IMR-90 (cell line): ENCODE results near the gene ZAP70. TPM values are rescaled to one million over a fixed set of nuclear protein-coding genes. Genes with fewer than 3 reads are reported as not detected.

Source experiments
- ATAC-seq: fragments of 200-7000 bp; cut with Tn5 transposase; 2 replicates; pipeline ENCODE4 v1.9.1; 2020; ENCODE audit warnings: low read depth, mild to moderate bottlenecking, moderate library complexity
- BruUV-seq: library from RNA; stranded (reverse); fragments of 400-500 nt; replicated peaks from 2 replicates; lab custom pipeline; 2021; lab: Mats Ljungman, UMichigan
- CTCF ChIA-PET: fragments of 300-600 bp; formaldehyde crosslinking; extraction: SDS; loops from one replicate; lab custom pipeline; 2021; ENCODE audit warnings: antibody characterized with exemption; lab: Yijun Ruan, JAX
- POLR2A ChIA-PET: fragments of 300-600 bp; sonication (Branson Sonifier 250); formaldehyde crosslinking; loops from one replicate; lab custom pipeline; 2022; ENCODE audit warnings: antibody characterized with exemption; ENCODE audit not compliant: unreplicated experiment; lab: Charles Lee
- DNase-seq: peaks from one replicate; pipeline ENCODE4 v3.0.0; 2013
- H2AFZ ChIP-seq: replicated peaks from 2 replicates; pipeline ENCODE3; 2013; ENCODE audit warnings: low read length, mild to moderate bottlenecking; ENCODE audit not compliant: poor library complexity
- H2AK5ac ChIP-seq: 2 replicates; pipeline ENCODE4 v1.6.1; 2013; ENCODE audit warnings: low read depth, low read length, inconsistent platforms
- H2AK9ac ChIP-seq: replicated peaks from 2 replicates; pipeline ENCODE3; 2013; ENCODE audit warnings: mild to moderate bottlenecking, low read depth, low read length, moderate library complexity; ENCODE audit not compliant: poor library complexity
- H2BK120ac ChIP-seq: 2 replicates; pipeline ENCODE4 v1.6.1; 2013; ENCODE audit warnings: low read depth, low read length, inconsistent platforms
- H2BK15ac ChIP-seq: 3 replicates; pipeline ENCODE4 v1.6.1; 2013; ENCODE audit warnings: low read depth, low read length, inconsistent platforms
- H2BK20ac ChIP-seq: 2 replicates; pipeline ENCODE4 v1.6.1; 2013; ENCODE audit warnings: low read depth, mild to moderate bottlenecking, inconsistent platforms, low read length, moderate library complexity
- H2BK5ac ChIP-seq: 2 replicates; pipeline ENCODE4 v1.6.1; 2013; ENCODE audit warnings: mild to moderate bottlenecking, low read depth, low read length, inconsistent platforms; ENCODE audit not compliant: poor library complexity, severe bottlenecking
- H3K14ac ChIP-seq: replicated peaks from 2 replicates; pipeline ENCODE4 v1.6.1; 2013; ENCODE audit warnings: low read depth, low read length, inconsistent platforms
- H3K18ac ChIP-seq: 2 replicates; pipeline ENCODE4 v1.6.1; 2013; ENCODE audit warnings: low read depth, low read length, control low read depth
- H3K23ac ChIP-seq: 2 replicates; pipeline ENCODE4 v1.6.1; 2013; ENCODE audit warnings: low read depth, low read length, inconsistent platforms
- H3K27ac ChIP-seq: 2 replicates; pipeline ENCODE4 v1.5.1; 2013; ENCODE audit warnings: mild to moderate bottlenecking, control low read depth, low read length; ENCODE audit not compliant: insufficient read depth
- H3K27me3 ChIP-seq: 2 replicates; pipeline ENCODE4 v1.6.1; 2013; ENCODE audit warnings: low read length; ENCODE audit not compliant: control insufficient read depth, insufficient read depth
- H3K36me3 ChIP-seq: 2 replicates; pipeline ENCODE4 v1.6.1; 2013; ENCODE audit warnings: low read length, mixed read lengths; ENCODE audit not compliant: control insufficient read depth, insufficient read depth
- H3K4ac ChIP-seq: 2 replicates; pipeline ENCODE4 v1.6.1; 2013; ENCODE audit warnings: low read depth, low read length, inconsistent platforms
- H3K4me1 ChIP-seq: 2 replicates; pipeline ENCODE4 v1.6.1; 2013; ENCODE audit warnings: low read length, mixed read lengths; ENCODE audit not compliant: control insufficient read depth, insufficient read depth
- H3K4me2 ChIP-seq: 2 replicates; pipeline ENCODE4 v1.6.1; 2013; ENCODE audit warnings: low read depth, mild to moderate bottlenecking, control low read depth, low read length, moderate library complexity
- H3K4me3 ChIP-seq: 2 replicates; pipeline ENCODE4 v1.5.1; 2013; ENCODE audit warnings: low read depth, mild to moderate bottlenecking, control low read depth, low read length, moderate library complexity; ENCODE audit not compliant: insufficient read depth
- H3K56ac ChIP-seq: 2 replicates; pipeline ENCODE4 v1.6.1; 2013; ENCODE audit warnings: low read length, inconsistent platforms; ENCODE audit not compliant: insufficient read depth; ENCODE audit errors: extremely low read depth
- H3K79me1 ChIP-seq, 2 experiments: 2 replicates each; pipeline ENCODE4 v1.6.1; 2013; ENCODE audit warnings: low read length in 2 of 2, inconsistent platforms in 1 of 2, low read depth in 1 of 2
- H3K9ac ChIP-seq: 2 replicates; pipeline ENCODE4 v1.6.1; 2013; ENCODE audit warnings: low read depth, low read length, control low read depth
- H3K9me1 ChIP-seq: 2 replicates; pipeline ENCODE4 v1.6.1; 2013; ENCODE audit warnings: low read length, inconsistent platforms; ENCODE audit not compliant: insufficient read depth
- H3K9me3 ChIP-seq: 2 replicates; pipeline ENCODE4 v1.6.1; 2013; ENCODE audit warnings: low read length; ENCODE audit not compliant: control insufficient read depth, insufficient read depth
- H4K20me1 ChIP-seq: 2 replicates; pipeline ENCODE4 v1.6.1; 2013; ENCODE audit warnings: low read length, inconsistent platforms; ENCODE audit not compliant: insufficient read depth
- H4K5ac ChIP-seq: 2 replicates; pipeline ENCODE4 v1.6.1; 2013; ENCODE audit warnings: mild to moderate bottlenecking, low read depth, low read length, control low read depth
- H4K8ac ChIP-seq, 2 experiments: 2 replicates each; pipeline ENCODE4 v1.6.1; 2013; ENCODE audit warnings: low read depth in 2 of 2, low read length in 2 of 2, control low read depth in 1 of 2, inconsistent platforms in 1 of 2
- H4K91ac ChIP-seq: 2 replicates; pipeline ENCODE4 v1.6.1; 2013; ENCODE audit warnings: low read depth, low read length, inconsistent platforms; ENCODE audit not compliant: insufficient read depth
- CHD1 ChIP-seq: IDR thresholded peaks from 2 replicates; pipeline ENCODE4 v1.6.1; 2012; ENCODE audit warnings: low read depth, low read length, improper control_type of control experiment
- MAZ ChIP-seq: IDR thresholded peaks from 2 replicates; pipeline ENCODE4 v1.6.1; 2012; ENCODE audit warnings: low read depth, mild to moderate bottlenecking, low read length, improper control_type of control experiment, moderate library complexity, borderline replicate concordance
- WGBS, 2 experiments: methylation state at CpG; one replicate each; pipeline versions ENCODE4 v1.1.5 to v1.1.7; 2013; ENCODE audit warnings: missing lambda C conversion rate in 2 of 2; ENCODE audit not compliant: insufficient read length in 1 of 2; ENCODE audit errors: extremely low coverage in 2 of 2; 5-methylcytosine and 5-hydroxymethylcytosine counted together
- dilution Hi-C: fragments of 300-500 bp; cut with HindIII; formaldehyde crosslinking; loops from one replicate; pipeline ENCODE4 v1.14.3; 2018; ENCODE audit warnings: low sequenced_read_pairs; ENCODE audit not compliant: unreplicated experiment
- in situ Hi-C: fragments of 300-500 bp; cut with MboI; formaldehyde crosslinking; loops from 3 replicates; pipeline ENCODE4 v1.14.3; 2019; ENCODE audit warnings: low sequenced_read_pairs, inconsistent platforms, mixed read lengths
- intact Hi-C: fragments of 100-400 bp; cut with micrococcal nuclease; formaldehyde crosslinking; loops from 2 replicates; pipeline ENCODE4 v1.10.0; 2022
- polyA plus RNA-seq, 3 experiments: library from polyadenylated mRNA; depleted of rRNA; stranded (reverse); fragments of >200 nt; gene quantifications; 2 replicates each; pipeline ENCODE4 v1.2.3, GENCODE V29; 2012; ENCODE audit warnings: low replicate concordance in 1 of 3
- total RNA-seq: library from RNA; depleted of rRNA; stranded (reverse); fragments of >200 nt; gene quantifications from 2 replicates; pipeline ENCODE4 v1.2.3, GENCODE V29; 2012

The ZAP70 gene
- total and polyA plus RNA-seq, 2 of the 4 experiments (the other 2 are of a cell fraction) = under 0.01 to 0.09 TPM

DNA sequence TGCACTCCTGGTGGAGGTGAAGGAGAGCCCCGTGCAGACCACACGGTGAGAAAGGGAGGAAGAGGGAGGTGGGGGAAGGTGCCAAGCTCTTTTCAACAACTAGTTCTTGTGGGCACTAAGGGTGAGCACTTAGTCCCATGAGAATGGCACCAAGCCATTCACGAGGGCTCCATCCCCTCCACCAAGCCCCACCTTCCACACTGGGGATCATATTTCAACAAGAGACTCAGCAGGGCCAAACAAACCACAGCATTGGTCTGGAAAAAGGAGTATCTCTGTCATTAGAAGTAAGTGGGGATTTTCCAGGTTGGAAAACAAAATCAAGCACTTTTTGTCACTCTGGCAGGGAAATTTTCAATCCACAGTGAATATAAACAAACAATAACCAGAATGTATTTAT is 38.4 kb downstream of the ZAP70 start:
- Histone ChIP-seq H4K5ac (no peak overlapping the region), H3K18ac (peak overlapping the region; percentile 43; the same call in 1 of the 2 replicates), H2AFZ (no peak overlapping the region), H2BK5ac (no peak overlapping the region), H2AK5ac (no peak overlapping the region), H3K79me1 (no peaks in the 10 kb centered on the region), H4K91ac (no peak overlapping the region), H3K9me1 (peaks cover 3% of the 10 kb centered on the region; the same call in 1 of the 2 replicates), H3K4me2 (no peak overlapping the region), H2AK9ac (no peak overlapping the region), H3K9me3 (no peaks in the 10 kb centered on the region), H3K36me3 (peaks cover 7% of the 10 kb centered on the region), H3K4ac (no peak overlapping the region), H3K56ac (no peak overlapping the region), H3K9ac (no peak overlapping the region), H3K14ac (no peak overlapping the region), H2BK15ac (no peak overlapping the region), H4K20me1 (no peaks in the 10 kb centered on the region), H2BK20ac (no peak overlapping the region), H2BK120ac (no peak overlapping the region), H3K27me3 (no peaks in the 10 kb centered on the region), H3K23ac (no peak overlapping the region), H3K4me3 (no peak overlapping the region), H3K27ac (peak overlapping the region; percentile 5; the same call in 1 of the 2 replicates), H3K4me1 (peaks cover 7% of the 10 kb centered on the region; the same call in 1 of the 2 replicates), H4K8ac (no peak overlapping the region)
- in situ Hi-C loops (no loop called here), dilution Hi-C loops (no loop called here), intact Hi-C loops (no loop called here)
- TF ChIP-seq MAZ = 0 out of 2 replicates have a peak, but pooled peaks have one; percentile 32
- TF ChIP-seq CHD1 = no peak
- DNase-seq (peak; percentile 53), ATAC-seq (peak; percentile 48)
- POLR2A ChIA-PET = no interaction called here
- no TSS peak for BruUV-seq
- no CpG with 5 or more reads among the region's 3 CpGs for WGBS, 2 experiments
- CTCF ChIA-PET = interaction anchor here (1.4 kb wide), 1 partner anchor 55 kb away, joined by 4 read pairs; no protein-coding TSS in a partner anchor
